ENCODE data around the gene GLE1.

DNA sequence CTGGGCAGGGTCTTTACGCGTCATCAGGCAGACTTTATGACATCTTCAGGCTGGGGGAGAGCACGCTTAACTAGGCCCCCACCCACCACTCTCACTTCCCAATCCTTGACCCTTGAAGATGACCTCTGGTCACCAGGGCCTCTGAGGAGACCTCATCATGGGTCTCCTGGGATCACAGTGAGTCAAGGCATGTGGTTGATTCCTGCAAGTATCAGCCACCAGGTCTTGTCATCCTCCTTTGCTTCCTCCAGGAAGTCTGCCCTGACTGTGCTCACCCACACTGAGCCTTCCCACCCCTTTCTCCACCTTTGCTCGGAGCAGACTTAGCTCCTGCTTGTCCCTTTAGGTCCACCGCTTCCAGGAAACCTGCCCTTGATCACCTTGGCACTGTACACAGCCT is 31.4 kb upstream of the GLE1 start:
- TF ChIP-seq, protein P1, sequence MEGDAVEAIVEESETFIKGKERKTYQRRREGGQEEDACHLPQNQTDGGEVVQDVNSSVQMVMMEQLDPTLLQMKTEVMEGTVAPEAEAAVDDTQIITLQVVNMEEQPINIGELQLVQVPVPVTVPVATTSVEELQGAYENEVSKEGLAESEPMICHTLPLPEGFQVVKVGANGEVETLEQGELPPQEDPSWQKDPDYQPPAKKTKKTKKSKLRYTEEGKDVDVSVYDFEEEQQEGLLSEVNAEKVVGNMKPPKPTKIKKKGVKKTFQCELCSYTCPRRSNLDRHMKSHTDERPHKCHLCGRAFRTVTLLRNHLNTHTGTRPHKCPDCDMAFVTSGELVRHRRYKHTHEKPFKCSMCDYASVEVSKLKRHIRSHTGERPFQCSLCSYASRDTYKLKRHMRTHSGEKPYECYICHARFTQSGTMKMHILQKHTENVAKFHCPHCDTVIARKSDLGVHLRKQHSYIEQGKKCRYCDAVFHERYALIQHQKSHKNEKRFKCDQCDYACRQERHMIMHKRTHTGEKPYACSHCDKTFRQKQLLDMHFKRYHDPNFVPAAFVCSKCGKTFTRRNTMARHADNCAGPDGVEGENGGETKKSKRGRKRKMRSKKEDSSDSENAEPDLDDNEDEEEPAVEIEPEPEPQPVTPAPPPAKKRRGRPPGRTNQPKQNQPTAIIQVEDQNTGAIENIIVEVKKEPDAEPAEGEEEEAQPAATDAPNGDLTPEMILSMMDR (IDR thresholded peaks at IDR 0.05), result no peak
- no peak for TF ChIP-seq EZH2 (IDR thresholded peaks at IDR 0.05; ENCODE audit: borderline replicate concordance, insufficient read depth, low read depth, low read length, poor library complexity, severe bottlenecking)

All from B cell (primary cell).